HCT116 (cell line): Measurements from ENCODE around the gene PRPF40B. TPM values are rescaled to one million over a fixed set of nuclear protein-coding genes. Genes with fewer than 3 reads are reported as not detected.

ENCODE experiments used
- ATAC-seq: fragments of 200-7000 bp; cut with Tn5 transposase; 2 replicates; pipeline ENCODE4 v1.9.1; 2020; ENCODE audit warnings: mild to moderate bottlenecking, moderate library complexity
- BruUV-seq: library from RNA; stranded (reverse); fragments of 400-500 nt; replicated peaks from 2 replicates; lab custom pipeline; 2021; lab: Mats Ljungman, UMichigan
- CTCF ChIA-PET: fragments of 300-600 bp; sonication (Branson Sonifier 250); formaldehyde crosslinking; loops from one replicate; lab custom pipeline; 2021; ENCODE audit warnings: antibody characterized with exemption; lab: Charles Lee
- POLR2A ChIA-PET: fragments of 300-600, 350-600 bp; sonication (Branson Sonifier 250); formaldehyde crosslinking; loops from one replicate; lab custom pipeline; 2021; ENCODE audit warnings: antibody characterized with exemption; lab: Charles Lee
- RAD21 ChIA-PET, 2 experiments: fragments of 300-600 bp; sonication (Branson Sonifier 250); formaldehyde crosslinking; loops; one replicate each; lab custom pipeline; 2023; ENCODE audit warnings: low total read pairs in 2 of 2; ENCODE audit not compliant: uncharacterized antibody in 2 of 2, unreplicated experiment in 2 of 2, low non-redundant PET in 1 of 2; lab: Charles Lee
- DNase-seq: peaks from one replicate; pipeline ENCODE4 v3.0.0-alpha.2; 2010; ENCODE audit warnings: low read depth, low spot score
- H2AFZ ChIP-seq: fragments of 200-600 bp; shearing (Covaris generic), sonication (generic); 2 replicates; pipeline ENCODE4 v1.6.1; 2017; ENCODE audit warnings: low read depth, mixed run types, mixed read lengths, antibody characterized with exemption, low read length; ENCODE audit not compliant: poor library complexity, severe bottlenecking
- H3K27ac ChIP-seq: 2 replicates; pipeline ENCODE4 v1.5.1; 2012; ENCODE audit warnings: low read depth, low read length
- H3K27me3 ChIP-seq: fragments of 200-600 bp; sonication (generic); 2 replicates; pipeline ENCODE4 v1.6.1; 2016; ENCODE audit warnings: mixed run types, low read length, mixed read lengths; ENCODE audit not compliant: insufficient read depth
- H3K36me3 ChIP-seq, 2 experiments: fragments of 200-500 bp in 1 of 2; fragments of 200-600 bp in 1 of 2; sonication (Bioruptor generic) in 1 of 2; sonication (generic) in 1 of 2; 2 replicates each; pipeline versions ENCODE4 v1.5.1 to v1.6.1; 2014 to 2016; ENCODE audit warnings: low read length in 2 of 2, inconsistent platforms in 1 of 2, mixed read lengths in 1 of 2, mixed run types in 1 of 2; ENCODE audit not compliant: insufficient read depth in 2 of 2, control insufficient read depth in 1 of 2
- H3K4me1 ChIP-seq, 2 experiments: fragments of 200-600 bp in 1 of 2; sonication (generic) in 1 of 2; 2 replicates each; pipeline versions ENCODE4 v1.5.1 to v1.6.1; 2012 to 2017; ENCODE audit warnings: low read length in 2 of 2, inconsistent platforms in 1 of 2, mild to moderate bottlenecking in 1 of 2, mixed read lengths in 1 of 2, mixed run types in 1 of 2, moderate library complexity in 1 of 2; ENCODE audit not compliant: insufficient read depth in 2 of 2, control insufficient read depth in 1 of 2
- H3K4me2 ChIP-seq: fragments of 200-600 bp; sonication (generic); 2 replicates; pipeline ENCODE4 v1.6.1; 2017; ENCODE audit warnings: mixed run types, low read length, mixed read lengths
- H3K4me3 ChIP-seq, 2 experiments: fragments of 200-600 bp in 1 of 2; sonication (generic) in 1 of 2; replicated peaks in 1 of 2; 2 replicates each; pipeline ENCODE4 v1.5.1; 2011 to 2016; ENCODE audit warnings: low read length in 2 of 2, control low read depth in 1 of 2, low read depth in 1 of 2, mild to moderate bottlenecking in 1 of 2, mixed read lengths in 1 of 2, mixed run types in 1 of 2
- H3K79me2 ChIP-seq: fragments of 200-600 bp; sonication (generic); 2 replicates; pipeline ENCODE4 v1.6.1; 2017; ENCODE audit warnings: mild to moderate bottlenecking, mixed run types, low read length, moderate library complexity, mixed read lengths; ENCODE audit not compliant: insufficient read depth
- H3K9ac ChIP-seq: fragments of 200-600 bp; sonication (generic); 2 replicates; pipeline ENCODE4 v1.6.1; 2016; ENCODE audit warnings: low read length, mixed read lengths
- H3K9me2 ChIP-seq: fragments of 200-600 bp; sonication (generic), shearing (Covaris generic); 2 replicates; pipeline ENCODE4 v1.6.1; 2017; ENCODE audit warnings: mixed run types, mild to moderate bottlenecking, moderate library complexity; ENCODE audit not compliant: insufficient read depth
- H3K9me3 ChIP-seq, 2 experiments: fragments of 200-500 bp in 1 of 2; fragments of 200-600 bp in 1 of 2; sonication (Bioruptor generic) in 1 of 2; sonication (generic) in 1 of 2; 2 replicates each; pipeline ENCODE4 v1.6.1; 2014 to 2017; ENCODE audit warnings: low read length in 2 of 2, mixed read lengths in 2 of 2, inconsistent platforms in 1 of 2, low read depth in 1 of 2, mild to moderate bottlenecking in 1 of 2, mixed run types in 1 of 2, moderate library complexity in 1 of 2; ENCODE audit not compliant: control insufficient read depth in 1 of 2, insufficient read depth in 1 of 2
- H4K20me1 ChIP-seq: fragments of 200-600 bp; sonication (generic), shearing (Covaris generic); 2 replicates; pipeline ENCODE4 v1.6.1; 2017; ENCODE audit warnings: mixed run types, mild to moderate bottlenecking, moderate library complexity; ENCODE audit not compliant: insufficient read depth
- ATF3 ChIP-seq: IDR thresholded peaks from 2 replicates; pipeline ENCODE4 v1.6.1; 2012
- CBX3 ChIP-seq: IDR thresholded peaks from 2 replicates; pipeline ENCODE4 v1.6.1; 2012; ENCODE audit warnings: low read depth
- CEBPB ChIP-seq: IDR thresholded peaks from 2 replicates; pipeline ENCODE4 v1.6.1; 2012; ENCODE audit warnings: low read depth
- EGR1 ChIP-seq: IDR thresholded peaks from 2 replicates; pipeline ENCODE4 v1.6.1; 2012; ENCODE audit warnings: low read depth
- ELF1 ChIP-seq: IDR thresholded peaks from 2 replicates; pipeline ENCODE4 v1.6.1; 2012; ENCODE audit warnings: low read depth, borderline replicate concordance
- EZH2phosphoT487 ChIP-seq: fragments of 200-600 bp; IDR thresholded peaks from 2 replicates; pipeline ENCODE4 v1.6.1; 2018; ENCODE audit warnings: antibody characterized with exemption, borderline replicate concordance
- FOSL1 ChIP-seq: IDR thresholded peaks from 2 replicates; pipeline ENCODE4 v1.6.1; 2012; ENCODE audit warnings: low read depth
- JUND ChIP-seq: IDR thresholded peaks from 2 replicates; pipeline ENCODE4 v1.6.1; 2012
- POLR2AphosphoS5 ChIP-seq: IDR thresholded peaks from 2 replicates; pipeline ENCODE4 v1.6.1; 2011; ENCODE audit warnings: mild to moderate bottlenecking, low read depth, low read length, moderate library complexity
- RAD21 ChIP-seq: IDR thresholded peaks from 2 replicates; pipeline ENCODE4 v1.6.1; 2012; ENCODE audit warnings: low read depth, mild to moderate bottlenecking
- SRF ChIP-seq: IDR thresholded peaks from 2 replicates; pipeline ENCODE4 v1.6.1; 2012; ENCODE audit warnings: low read depth
- YY1 ChIP-seq: IDR thresholded peaks from 2 replicates; pipeline ENCODE4 v1.6.1; 2011; ENCODE audit warnings: low read length, low read depth, moderate library complexity, mild to moderate bottlenecking; ENCODE audit not compliant: insufficient replicate concordance; ENCODE audit errors: extremely low read depth
- ZFX ChIP-seq: fragments of 450-650 bp; IDR thresholded peaks from 2 replicates; pipeline ENCODE4 v1.6.1; 2017
- ZNF274 ChIP-seq: fragments of 200-500 bp; sonication (Bioruptor generic); IDR thresholded peaks from 2 replicates; pipeline ENCODE4 v1.6.1; 2014; ENCODE audit warnings: mild to moderate bottlenecking, low read depth, low read length, inconsistent platforms
- intact Hi-C: fragments of 100-400 bp; cut with micrococcal nuclease; formaldehyde crosslinking; loops from 2 replicates; pipeline ENCODE4 v1.10.0; 2022
- total RNA-seq: library from RNA; stranded (reverse); gene quantifications from one replicate; pipeline ENCODE4 v1.2.1, GENCODE V29; 2021; ENCODE audit not compliant: unreplicated experiment
- TF ChIP-seq, protein P1 (sequence below): IDR thresholded peaks from 2 replicates; pipeline ENCODE4 v1.6.1; 2012
- TF ChIP-seq, protein P2 (sequence below), 3 experiments: fragments of 200-600 bp in 1 of 3; sonication (generic) in 1 of 3; IDR thresholded peaks in 2 of 3; conservative IDR thresholded peaks in 1 of 3; 2 replicates each; pipeline ENCODE4 v1.5.1; 2012 to 2017; ENCODE audit warnings: low read depth in 2 of 3, low read length in 2 of 3, antibody characterized with exemption in 1 of 3, borderline replicate concordance in 1 of 3, control low read depth in 1 of 3, mild to moderate bottlenecking in 1 of 3, mixed read lengths in 1 of 3, mixed run types in 1 of 3, moderate library complexity in 1 of 3; ENCODE audit not compliant: insufficient read depth in 1 of 3

Gene PRPF40B
- total RNA-seq, 1 experiment from 2014 or later, result 29.0 TPM

DNA sequence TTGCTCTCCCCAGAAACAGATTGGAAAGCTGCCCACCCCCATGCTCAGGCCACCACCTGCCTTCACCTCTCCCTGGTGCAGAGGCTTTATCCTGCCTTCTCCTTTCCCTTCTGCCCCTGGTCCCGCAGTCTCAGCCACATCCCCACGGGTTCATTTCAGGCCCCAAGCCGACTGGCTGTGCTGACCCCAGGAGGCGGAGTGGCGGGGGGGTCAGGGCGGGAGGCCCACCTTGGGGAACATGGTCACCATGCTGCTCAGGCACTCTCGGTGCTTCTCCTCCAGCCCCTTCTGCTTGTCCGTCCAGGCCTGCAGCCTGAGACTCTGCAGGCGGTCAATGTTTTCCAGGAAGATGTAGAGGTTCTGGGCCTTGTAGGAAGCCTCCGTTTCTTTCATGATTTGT is 24.8 kb upstream of the PRPF40B start:
- Histone ChIP-seq H3K9ac (no peak overlapping the region), H3K9me3 (no peaks in the 10 kb centered on the region)
- RAD21 ChIA-PET, result no interaction called here
- no TSS peak for BruUV-seq
- no peak for DNase-seq
- no peak for TF ChIP-seq ATF3
- no peak for TF ChIP-seq SRF
- no peak for TF ChIP-seq FOSL1
- TF ChIP-seq, all 23 proteins: peak for 0
- Histone ChIP-seq H4K20me1 (no peaks in the 10 kb centered on the region), H3K79me2 (no peaks in the 10 kb centered on the region), H3K27me3 (no peaks in the 10 kb centered on the region), H2AFZ (no peak overlapping the region), H3K27ac (no peak overlapping the region), H3K4me1 (no peaks in the 10 kb centered on the region), H3K36me3 (no peaks in the 10 kb centered on the region), H3K4me3 (no peak overlapping the region), H3K4me2 (no peak overlapping the region), H3K9me2 (no peaks in the 10 kb centered on the region)
- ChIA-PET CTCF (no interaction called here), POLR2A (interaction anchor here (0.8 kb wide), 1 partner anchor 232 kb away, joined by 4 read pairs; the partner anchor contains the start of gene SPATS2)
- no peak for ATAC-seq
- intact Hi-C loops, result no loop called here

DNA sequence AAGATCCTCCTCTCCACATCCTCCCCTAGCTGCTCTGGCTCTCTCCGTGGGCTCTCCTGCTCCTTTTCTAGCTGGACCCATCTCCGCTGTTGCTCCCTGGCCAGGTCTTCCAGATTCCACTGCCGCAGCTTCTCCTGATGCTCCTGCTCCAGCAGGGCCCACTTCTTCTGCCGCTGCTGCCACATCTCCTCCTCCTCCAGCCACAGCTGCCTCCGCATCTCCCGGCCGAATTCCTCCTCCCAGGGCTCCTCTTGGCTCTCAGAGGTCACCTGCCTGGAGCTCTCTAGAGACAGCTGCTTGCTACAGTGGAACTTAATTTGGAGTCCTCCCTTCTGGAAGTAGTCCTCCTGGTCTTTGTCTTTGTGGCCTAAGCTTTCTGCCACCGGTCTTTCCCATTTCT is 23.4 kb upstream of the PRPF40B start:
- ChIA-PET RAD21 (no interaction called here), CTCF (no interaction called here), POLR2A (no interaction called here)
- no peak for DNase-seq
- Histone ChIP-seq H2AFZ (no peak overlapping the region), H3K27ac (no peak overlapping the region), H4K20me1 (no peaks in the 10 kb centered on the region), H3K27me3 (no peaks in the 10 kb centered on the region), H3K4me1 (no peaks in the 10 kb centered on the region), H3K9me3 (no peaks in the 10 kb centered on the region), H3K4me2 (no peak overlapping the region), H3K36me3 (no peaks in the 10 kb centered on the region), H3K79me2 (no peaks in the 10 kb centered on the region), H3K9me2 (no peaks in the 10 kb centered on the region), H3K9ac (no peak overlapping the region), H3K4me3 (no peak overlapping the region)
- no TSS peak for BruUV-seq
- ATAC-seq, result no peak
- intact Hi-C loops, result no loop called here
- TF ChIP-seq CEBPB (no peak), ZNF274 (no peak), FOSL1 (no peak), RAD21 (no peak), JUND (no peak), EZH2phosphoT487 (no peak), CBX3 (no peak), EGR1 (no peak), ELF1 (no peak), POLR2AphosphoS5 (no peak), ZFX (no peak), YY1 (no peak)
- TF ChIP-seq, protein P1, sequence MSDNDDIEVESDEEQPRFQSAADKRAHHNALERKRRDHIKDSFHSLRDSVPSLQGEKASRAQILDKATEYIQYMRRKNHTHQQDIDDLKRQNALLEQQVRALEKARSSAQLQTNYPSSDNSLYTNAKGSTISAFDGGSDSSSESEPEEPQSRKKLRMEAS, result no peak
- TF ChIP-seq, protein P2, sequence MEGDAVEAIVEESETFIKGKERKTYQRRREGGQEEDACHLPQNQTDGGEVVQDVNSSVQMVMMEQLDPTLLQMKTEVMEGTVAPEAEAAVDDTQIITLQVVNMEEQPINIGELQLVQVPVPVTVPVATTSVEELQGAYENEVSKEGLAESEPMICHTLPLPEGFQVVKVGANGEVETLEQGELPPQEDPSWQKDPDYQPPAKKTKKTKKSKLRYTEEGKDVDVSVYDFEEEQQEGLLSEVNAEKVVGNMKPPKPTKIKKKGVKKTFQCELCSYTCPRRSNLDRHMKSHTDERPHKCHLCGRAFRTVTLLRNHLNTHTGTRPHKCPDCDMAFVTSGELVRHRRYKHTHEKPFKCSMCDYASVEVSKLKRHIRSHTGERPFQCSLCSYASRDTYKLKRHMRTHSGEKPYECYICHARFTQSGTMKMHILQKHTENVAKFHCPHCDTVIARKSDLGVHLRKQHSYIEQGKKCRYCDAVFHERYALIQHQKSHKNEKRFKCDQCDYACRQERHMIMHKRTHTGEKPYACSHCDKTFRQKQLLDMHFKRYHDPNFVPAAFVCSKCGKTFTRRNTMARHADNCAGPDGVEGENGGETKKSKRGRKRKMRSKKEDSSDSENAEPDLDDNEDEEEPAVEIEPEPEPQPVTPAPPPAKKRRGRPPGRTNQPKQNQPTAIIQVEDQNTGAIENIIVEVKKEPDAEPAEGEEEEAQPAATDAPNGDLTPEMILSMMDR (IDR thresholded peaks at IDR 0.05 in 2 of 3, conservative IDR thresholded peaks at IDR 0.05 in 1 of 3; ENCODE audit: borderline replicate concordance in 1 of 3, insufficient read depth in 1 of 3, low read depth in 2 of 3, low read length in 2 of 3), result no peak
